ENCODE results near the gene SARNP. TPM values are rescaled to one million over a fixed set of nuclear protein-coding genes. Genes with fewer than 3 reads are reported as not detected.
"Not testable (repeated sequence)": the region's sequence is repeated elsewhere in the genome, so short reads cannot be mapped to it uniquely, and the experiment has no call there.

Gene SARNP
- total RNA-seq, 1 donor from 2014 or later = 54.0 TPM

DNA sequence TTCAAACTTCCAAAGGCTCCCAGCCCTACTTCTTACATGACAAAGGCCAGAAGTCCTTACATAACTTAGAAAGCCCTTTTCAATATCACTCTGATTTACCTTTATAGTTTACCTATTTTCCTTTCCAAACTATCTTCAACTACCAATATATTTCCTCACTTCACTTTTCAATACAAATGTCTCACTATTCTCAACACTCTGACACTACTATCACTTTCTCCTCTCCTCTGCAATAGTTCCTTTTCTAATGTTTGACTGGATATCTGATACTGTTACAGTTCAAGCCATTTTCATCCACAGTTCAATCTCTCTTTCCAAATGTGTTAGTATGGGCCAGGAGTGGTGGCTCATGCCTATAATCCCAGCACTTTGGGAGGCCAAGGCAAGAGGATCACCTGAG, 3.3 kb downstream of the SARNP start:
- ATAC-seq (no peak), DNase-seq (ENCODE audit: low spot score) (no peak)
- intact Hi-C loops (cut with DNase I) = no loop called here

DNA sequence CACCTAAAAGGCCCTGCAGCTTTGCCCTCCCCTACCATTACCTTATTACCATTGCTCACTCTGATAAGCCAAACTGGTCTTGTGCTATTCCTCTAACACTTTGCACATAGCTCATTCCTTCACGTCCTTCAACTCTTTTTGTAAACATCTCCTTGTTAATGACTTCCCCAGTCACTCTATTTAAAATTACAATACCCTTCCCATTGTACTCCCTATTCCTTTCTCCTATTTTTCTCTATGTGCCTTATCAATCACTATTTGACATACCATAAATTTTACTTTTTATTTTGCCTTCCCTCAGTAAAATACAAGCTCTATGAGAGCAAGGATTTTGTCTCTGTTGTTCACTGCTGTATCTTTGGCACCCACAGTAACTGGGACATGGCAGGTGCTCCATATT, 5.4 kb downstream of the SARNP start:
- no peak for ATAC-seq
- DNase-seq (ENCODE audit: low spot score) = no peak
- intact Hi-C loops (cut with DNase I) = no loop called here

DNA sequence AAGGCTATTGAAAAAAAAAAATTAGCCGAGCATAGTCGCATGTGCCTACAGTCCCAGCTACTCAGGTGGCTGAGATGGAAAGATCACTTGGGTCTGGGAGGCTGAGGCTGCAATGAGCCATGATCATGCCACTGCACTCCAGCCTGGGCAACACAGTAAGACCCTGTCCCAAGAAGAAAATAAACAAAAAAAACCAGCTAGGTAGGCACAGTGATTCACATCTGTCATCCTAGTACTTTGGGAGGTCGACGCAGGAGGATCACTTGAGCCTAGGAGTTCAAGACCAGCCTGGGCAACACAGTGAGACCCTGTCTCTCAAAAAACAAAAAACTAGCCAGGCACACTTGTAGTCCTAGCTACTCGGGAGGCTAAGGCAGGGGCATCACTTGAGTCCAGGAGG, 8.2 kb downstream of the SARNP start:
- DNase-seq (ENCODE audit: low spot score) = no peak
- intact Hi-C loops (cut with DNase I) = no loop called here
- no peak for ATAC-seq

DNA sequence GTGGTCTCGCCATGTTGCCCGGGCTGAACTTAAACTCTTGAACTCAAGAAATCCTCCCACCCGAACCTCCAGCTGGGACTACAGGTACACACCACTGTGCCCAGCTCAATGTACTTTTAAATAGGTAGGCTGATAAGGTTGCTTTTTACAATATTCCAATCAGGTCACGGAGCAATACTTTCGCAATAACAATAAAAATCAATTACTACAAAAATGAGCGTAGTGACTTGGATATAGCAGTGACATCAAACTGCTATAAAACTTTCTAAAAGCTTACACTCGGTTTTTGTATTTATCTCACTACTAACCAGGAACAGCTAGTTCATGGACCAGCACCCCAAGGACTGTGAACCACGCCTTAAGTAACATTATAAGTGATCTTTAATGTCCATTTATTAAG, 10.5 kb downstream of the SARNP start:
- DNase-seq (ENCODE audit: low spot score) (no peak), ATAC-seq (no peak)
- intact Hi-C loops (cut with DNase I) = no loop called here

DNA sequence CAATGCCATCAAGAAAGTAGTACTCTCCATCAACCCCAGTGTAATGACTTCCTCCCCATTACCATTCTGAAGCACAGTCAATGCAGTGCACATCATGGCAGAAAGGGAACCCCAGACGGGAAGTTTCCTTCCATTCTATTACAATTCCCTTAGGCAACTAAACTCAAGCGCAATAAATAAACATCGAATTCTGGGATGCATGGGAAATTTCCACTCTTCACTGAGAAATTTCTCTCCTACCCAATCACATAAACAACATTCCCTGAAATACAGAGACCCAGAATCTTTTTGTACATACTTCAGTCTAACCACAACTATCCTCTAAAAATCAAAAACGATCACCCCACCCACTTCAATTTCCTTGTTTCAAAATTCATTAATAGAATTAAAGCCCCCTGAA, 20.0 kb downstream of the SARNP start:
- DNase-seq (ENCODE audit: low spot score) = no peak
- intact Hi-C loops (cut with DNase I) = no loop called here
- ATAC-seq = no peak

DNA sequence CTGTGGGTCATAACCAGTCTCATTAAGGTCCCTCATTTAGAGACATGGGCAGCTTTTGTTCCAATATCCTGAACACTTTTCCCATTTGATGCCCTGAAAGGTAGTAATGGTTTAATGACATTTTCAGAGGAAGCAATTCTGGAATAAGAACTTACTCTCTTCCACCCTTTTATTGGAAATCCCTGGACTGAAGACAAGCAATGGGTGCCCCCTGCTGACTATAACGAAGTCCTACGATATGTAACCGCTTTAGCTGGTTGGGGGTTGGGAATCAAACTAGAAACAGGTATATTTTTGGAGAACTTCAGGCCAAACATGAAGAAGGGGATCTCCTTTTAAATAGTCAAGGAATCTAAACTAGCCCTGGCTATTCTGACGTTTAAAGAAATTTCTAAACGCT, 20.5 kb downstream of the SARNP start:
- intact Hi-C loops (cut with DNase I) = no loop called here
- ATAC-seq (peak; percentile 75), DNase-seq (ENCODE audit: low spot score) (no peak)

DNA sequence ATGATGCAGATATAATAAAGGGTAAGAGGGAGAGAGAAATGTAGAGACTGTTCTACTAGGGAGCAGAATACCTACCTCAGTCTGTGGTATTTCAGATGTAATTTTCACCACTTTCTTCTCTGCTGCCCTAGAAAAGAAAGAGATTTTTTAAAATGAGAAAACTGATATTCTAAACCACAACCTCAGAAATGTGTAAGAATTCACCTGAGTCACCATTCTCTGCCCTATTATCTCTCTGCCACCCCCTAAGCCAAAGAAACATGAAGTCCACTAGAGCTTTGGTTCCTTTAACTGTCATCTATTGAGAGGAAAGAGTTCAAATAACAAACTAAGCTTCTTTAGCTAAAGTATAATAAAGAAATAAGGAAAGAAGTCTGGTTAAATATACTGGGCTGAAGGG, 21.6 kb downstream of the SARNP start:
- ATAC-seq (no peak), DNase-seq (ENCODE audit: low spot score) (no peak)
- intact Hi-C loops (cut with DNase I) = no loop called here

DNA sequence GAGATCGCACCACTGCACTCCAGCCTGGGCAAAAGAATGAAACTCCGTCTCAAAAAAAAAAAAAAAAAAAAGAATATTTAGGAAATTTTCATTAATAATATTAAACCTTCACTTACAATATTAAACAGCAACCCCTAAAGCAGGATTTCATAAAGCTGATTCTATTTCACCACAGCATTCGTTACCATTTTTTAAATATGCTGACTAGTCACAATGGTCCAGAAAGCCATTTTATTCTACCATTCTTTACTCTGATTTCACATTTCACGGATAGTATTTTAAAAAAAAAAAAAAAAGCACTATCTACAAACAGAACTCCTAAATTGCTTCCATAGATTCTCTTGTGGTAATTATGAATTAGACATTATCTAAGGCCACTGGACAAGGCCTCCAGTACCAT, 27.6 kb downstream of the SARNP start:
- ATAC-seq (no peak), DNase-seq (ENCODE audit: low spot score) (no peak)
- intact Hi-C loops (cut with DNase I) = no loop called here

DNA sequence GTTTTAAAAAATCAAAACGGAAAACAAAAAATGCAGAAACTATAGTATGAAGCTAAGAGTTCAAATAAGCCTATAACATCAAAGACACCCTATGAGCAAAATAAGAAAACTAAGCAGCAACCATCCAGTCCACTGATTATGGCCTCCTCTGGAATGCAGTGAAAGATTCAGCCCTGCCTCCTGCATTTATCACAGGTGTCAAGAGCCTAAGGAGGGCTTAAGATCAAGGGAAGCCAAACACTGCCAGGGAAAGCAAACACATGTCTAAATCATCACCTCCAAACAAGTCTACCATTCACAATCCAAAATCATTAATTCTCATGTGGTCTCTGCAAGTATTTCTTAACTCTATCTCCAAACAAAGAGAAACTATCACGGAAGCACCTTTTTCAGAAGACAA, 28.4 kb downstream of the SARNP start:
- ATAC-seq = no peak
- no peak for DNase-seq (ENCODE audit: low spot score)
- intact Hi-C loops (cut with DNase I) = no loop called here

DNA sequence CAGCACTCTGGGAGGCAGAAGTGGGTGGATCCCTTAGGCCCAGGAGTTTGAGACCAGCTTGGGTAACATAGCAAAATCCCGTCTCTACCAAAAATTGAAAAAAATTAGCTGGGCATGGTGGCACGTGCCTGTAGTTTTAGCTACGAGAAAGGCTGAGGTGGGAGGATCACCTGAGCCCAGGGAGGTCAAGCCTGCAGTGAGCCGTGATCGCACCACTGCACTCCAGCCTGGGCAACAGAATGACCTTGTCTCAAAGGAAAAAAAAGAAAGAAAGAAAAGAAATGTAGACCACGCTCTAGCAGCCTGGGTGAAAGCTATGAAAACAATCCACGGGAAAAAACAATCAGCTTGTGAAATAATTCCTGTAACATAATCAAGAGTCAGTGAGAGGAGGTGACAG, 29.0 kb downstream of the SARNP start:
- intact Hi-C loops (cut with DNase I) = no loop called here
- DNase-seq (ENCODE audit: low spot score) (no peak), ATAC-seq (no peak)

DNA sequence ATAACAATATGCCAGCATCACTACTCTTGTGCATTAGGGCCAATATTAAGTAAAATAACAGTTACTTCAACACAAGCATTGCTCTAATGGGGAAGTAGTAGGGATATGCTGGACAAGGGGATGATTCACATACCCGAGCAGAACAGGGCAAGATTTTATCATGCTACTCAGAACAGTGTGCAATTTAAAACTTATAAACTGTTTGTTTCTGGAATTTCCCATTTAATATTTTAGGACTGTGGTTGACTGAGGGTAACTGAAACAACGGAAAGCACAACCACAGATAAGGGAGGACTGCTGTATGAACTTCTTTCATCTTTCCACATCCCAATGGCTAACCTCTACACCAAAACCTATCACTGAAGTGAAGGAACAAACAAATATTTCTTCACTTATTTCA, 36.8 kb downstream of the SARNP start:
- DNase-seq (ENCODE audit: low spot score) (no peak), ATAC-seq (no peak)
- intact Hi-C loops (cut with DNase I) = no loop called here

DNA sequence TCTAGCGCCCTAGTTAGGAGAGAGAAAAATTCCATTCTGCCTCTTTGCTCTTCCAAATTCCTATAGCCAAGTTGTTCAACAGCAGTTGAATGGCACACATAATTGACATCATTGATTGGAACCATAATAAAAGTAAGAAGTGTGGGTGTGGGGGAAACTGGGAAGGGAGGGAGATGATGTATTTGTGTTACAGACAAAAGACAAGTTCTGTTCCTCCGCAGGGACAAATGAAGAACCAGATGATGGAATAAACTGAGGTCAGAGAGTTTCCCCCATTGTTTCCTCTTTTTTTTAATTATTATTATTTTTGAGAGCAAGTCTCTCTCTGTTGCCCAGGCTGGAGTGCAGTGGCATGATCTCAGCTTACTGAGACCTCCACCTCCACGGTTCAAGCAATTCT, 39.7 kb downstream of the SARNP start:
- intact Hi-C loops (cut with DNase I) = loop anchor here (5.0 kb wide), 1 partner anchor 356 kb away; no protein-coding TSS in a partner anchor
- no peak for ATAC-seq
- DNase-seq (ENCODE audit: low spot score) = no peak

DNA sequence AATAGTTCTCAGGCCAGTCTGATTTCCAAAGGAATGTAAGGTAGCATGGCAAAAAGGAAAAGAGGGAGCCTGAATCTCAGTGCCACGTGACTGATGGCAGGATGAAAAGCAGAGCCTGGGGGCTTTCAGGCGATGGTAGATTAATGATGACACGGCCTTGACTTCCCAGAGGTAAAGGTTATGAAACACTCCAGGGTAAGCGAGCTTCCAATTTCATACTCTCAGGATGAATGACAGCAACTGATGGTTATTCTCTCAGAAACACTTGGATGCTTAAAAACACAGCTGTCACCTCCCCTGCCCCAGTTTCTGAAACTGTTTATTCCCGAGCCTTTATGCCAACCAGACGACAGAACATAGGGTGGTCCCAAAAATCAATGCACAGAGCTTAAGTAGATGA, 45.8 kb downstream of the SARNP start:
- DNase-seq (ENCODE audit: low spot score) (no peak), ATAC-seq (no peak)
- intact Hi-C loops (cut with DNase I) = no loop called here

DNA sequence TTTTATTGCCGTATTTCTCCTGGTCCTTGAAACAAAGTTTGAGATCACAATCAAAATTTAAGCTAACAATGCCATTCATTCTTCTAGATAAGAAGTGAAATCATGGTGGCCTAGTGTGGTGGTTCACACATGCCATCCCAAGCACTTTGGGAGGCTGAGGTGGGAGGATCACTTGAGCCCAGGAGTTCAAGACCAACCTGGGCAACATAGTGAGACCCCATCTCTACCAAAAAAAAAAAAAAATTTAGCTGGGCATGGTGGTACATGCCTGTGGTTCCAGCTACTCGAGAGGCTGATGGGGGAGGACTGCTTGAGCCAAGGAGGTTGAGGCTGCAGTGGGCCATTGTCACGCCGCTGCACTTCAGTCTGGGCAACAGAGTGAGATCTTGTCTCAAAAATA, 50.4 kb downstream of the SARNP start:
- intact Hi-C loops (cut with DNase I) = no loop called here
- ATAC-seq = no peak

DNA sequence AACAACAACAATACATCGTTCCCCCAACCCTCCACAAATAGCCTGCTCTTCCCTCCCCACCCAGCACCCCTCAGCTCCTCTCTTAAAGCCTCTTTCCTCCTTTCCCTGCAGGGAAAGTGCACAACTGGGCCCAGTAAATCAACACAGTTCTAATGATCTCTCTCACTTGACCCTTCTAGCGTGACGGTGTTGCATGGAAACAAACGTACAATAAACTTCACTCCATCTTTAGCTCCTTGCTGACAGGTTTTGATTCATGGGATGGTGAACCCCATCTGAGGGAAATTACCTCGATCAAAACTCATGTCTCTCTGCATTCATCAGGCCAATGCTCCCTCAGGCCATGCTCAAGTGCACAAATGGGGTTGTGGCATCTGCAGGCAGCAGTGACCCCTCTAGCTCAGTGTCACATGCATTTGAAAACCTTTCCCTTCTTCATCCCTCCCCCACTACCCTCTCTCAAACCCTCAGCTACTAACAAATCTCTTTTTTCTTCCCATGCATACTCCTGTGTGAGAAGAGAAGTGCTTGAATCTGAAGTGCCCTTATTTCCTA, 51.7 kb downstream of the SARNP start:
- ATAC-seq (no peak), DNase-seq (ENCODE audit: low spot score) (no peak)
- intact Hi-C loops (cut with DNase I) = no loop called here

More for the DNA sequence above, 50.4 kb downstream of the SARNP start:
- DNase-seq (ENCODE audit: low spot score) = no peak

DNA sequence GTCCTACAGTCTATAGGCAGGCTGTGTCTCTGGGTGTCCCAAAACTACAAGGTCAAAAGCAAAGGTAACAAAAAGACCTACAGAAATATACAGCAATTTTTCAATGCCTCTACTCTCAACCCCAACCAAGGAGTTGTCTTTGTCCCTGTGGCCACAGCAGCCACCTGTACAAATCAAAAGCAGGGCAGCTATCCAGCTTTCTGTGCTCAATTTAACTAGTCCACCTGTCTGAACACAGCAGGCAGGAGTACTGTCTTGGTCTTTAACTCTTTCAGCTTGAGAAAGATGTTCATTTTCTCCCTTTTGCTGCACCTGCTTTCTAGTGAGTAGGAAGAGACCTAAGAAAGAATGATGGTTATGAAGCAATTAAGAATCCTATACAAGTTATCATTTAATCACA, 54.9 kb downstream of the SARNP start:
- DNase-seq (ENCODE audit: low spot score) (no peak), ATAC-seq (no peak)
- intact Hi-C loops (cut with DNase I) = no loop called here

DNA sequence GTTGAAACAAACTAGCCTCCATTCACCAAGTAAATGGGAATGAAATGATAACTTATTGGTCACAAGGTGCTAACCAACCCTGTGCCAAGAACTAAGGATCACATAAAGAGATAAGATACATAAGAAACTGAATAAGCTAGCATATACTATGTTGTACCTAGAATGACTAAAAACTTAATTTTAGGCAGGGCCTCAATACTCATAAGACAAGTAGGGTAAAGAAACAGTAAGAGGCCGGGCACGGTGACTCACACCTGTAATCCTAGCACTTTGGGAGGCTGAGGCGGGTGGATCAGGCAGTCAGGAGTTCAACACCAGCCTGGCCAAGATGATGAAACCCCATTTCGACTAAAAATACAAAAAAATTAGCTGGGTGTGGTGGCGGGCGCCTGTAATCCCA, 56.9 kb downstream of the SARNP start:
- intact Hi-C loops (cut with DNase I) = no loop called here
- no peak for DNase-seq (ENCODE audit: low spot score)
- no peak for ATAC-seq

DNA sequence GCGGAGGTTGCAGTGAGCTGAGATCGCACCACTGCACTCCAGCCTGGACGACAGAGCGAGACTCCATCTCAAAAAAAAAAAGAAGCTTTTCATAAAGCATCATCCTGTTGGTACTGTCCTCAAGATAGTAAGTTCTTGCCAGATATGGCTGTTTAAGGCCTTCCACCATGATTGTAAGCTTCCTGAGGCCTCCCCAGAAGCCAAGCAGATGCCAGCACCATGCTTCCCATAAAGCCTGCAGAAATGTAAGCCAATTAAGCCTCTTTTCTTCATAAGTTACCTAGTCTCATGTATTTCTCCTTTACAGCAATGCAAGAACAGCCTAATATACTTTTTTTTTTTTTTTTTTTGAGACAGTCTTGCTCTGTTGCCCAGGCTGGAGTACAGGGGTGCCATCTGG, 58.9 kb downstream of the SARNP start:
- DNase-seq (ENCODE audit: low spot score); intact Hi-C loops (cut with DNase I); ATAC-seq: not testable (repeated sequence)

DNA sequence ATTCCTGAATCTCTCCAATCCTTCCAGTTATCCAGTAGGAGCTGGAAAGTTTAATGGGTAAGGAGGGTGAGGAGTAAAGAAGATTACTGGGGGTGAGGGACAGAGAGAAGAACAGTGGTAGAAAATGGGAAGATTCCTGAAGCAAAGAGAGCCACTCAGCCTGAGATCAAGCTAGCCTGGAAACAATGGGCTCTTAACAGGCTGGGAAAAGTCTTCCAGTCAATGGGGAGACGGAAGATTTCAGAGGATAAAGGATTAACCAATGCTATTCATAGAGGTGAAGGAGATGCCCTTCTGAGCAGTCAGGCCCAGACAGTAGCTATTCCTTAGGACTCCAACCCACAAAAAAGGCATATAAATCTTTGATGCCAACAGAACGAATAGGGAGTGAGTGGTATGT, 59.8 kb downstream of the SARNP start:
- intact Hi-C loops (cut with DNase I) = no loop called here
- DNase-seq (ENCODE audit: low spot score) (no peak), ATAC-seq (no peak)

DNA sequence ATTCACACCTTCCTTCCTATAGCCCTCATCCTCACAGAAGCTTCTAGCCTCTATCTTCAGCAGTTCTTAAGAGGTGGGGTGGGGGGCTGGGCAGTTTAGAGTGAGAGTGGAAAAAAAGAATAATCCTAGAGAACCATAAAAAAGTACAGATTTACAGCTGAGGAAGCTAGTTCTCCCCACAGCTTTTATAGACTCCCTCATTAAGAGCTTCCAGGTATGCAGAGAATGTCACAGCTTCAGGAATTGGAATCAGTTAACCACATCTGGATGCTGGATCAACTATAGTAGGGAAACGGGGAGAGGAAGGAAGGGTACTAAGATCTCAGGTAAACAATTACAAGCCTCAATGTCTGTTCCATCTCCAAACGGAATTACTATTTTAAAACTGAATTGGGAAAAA, 62.3 kb downstream of the SARNP start:
- ATAC-seq (no peak), DNase-seq (ENCODE audit: low spot score) (no peak)
- intact Hi-C loops (cut with DNase I) = no loop called here

DNA sequence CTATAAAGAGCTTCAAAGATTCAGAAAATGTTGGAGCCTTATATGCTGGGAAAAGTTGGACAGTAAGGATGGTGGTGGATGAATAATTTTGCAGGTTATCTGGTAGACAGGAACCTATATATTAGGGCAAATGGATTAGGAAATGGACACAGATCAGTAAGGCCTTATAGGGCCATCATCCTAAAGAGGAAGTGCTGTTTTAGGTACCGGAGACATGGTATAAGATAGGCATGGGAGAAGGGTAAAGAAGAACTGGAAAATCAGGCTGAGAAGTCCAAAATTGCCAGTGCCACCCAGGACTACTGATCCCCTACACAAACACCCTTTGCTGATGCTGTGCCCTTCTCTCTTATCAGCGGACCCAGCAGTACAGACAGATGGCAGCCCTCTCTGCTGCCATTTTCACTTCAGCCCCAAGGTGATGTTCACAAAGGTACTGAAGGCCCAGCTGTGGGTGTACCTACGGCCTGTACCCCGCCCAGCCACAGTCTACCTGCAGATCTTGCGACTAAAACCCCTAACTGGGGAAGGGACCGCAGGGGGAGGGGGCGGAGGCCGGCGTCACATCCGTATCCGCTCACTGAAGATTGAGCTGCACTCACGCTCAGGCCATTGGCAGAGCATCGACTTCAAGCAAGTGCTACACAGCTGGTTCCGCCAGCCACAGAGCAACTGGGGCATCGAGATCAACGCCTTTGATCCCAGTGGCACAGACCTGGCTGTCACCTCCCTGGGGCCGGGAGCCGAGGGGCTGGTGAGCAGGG, 69.1 kb downstream of the SARNP start:
- ATAC-seq = no peak
- intact Hi-C loops (cut with DNase I) = no loop called here
- no peak for DNase-seq (ENCODE audit: low spot score)
